ENCODE measurements around the gene KIAA1671. TPM values are rescaled to one million over a fixed set of nuclear protein-coding genes. Genes with fewer than 3 reads are reported as not detected.

Gene KIAA1671
- total and polyA plus RNA-seq, 7 donors, result 6.3 to 34.2 (median 10.2) TPM

DNA sequence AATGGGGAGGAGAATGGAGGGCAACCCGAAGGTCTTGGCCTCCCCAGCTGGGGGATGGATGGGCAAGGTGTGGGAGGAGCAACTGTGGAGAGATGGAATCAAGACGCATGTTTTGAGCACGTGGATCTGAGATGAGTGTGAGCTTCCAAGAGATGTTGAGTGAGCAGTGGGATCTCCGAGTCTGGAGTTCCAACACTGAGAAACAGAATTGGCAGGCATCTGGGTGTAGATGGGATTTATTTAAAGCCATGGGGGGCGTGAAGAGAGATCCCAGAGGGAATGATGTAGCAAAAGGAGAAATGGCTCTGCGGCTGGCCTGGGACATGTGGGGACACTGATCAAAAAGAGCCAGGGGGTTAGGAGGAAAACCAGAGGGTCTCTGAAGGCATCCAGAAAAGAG is 95.6 kb downstream of the KIAA1671 start:
- DNase-seq, result no peak
- intact Hi-C loops (cut with DNase I), result loop anchor here (1.0 kb wide), 1 partner anchor 96 kb away; the partner anchor contains the start of gene KIAA1671
- WGBS, 2 donors, result 82 to 90% methylated on average over 6 of the region's 6 CpGs
- Histone ChIP-seq H3K36me3 (no peaks in the 10 kb centered on the region), H3K9me3 (peaks cover 0 to 6% (median under 1%) of the 10 kb centered on the region in 4 donors), H3K4me1 (peaks cover 0 to 12% (median 6%) of the 10 kb centered on the region in 4 donors), H3K27ac (no peak overlapping the region), H3K27me3 (no peaks in the 10 kb centered on the region), H3K4me3 (no peak overlapping the region)
- TF ChIP-seq POLR2AphosphoS5 (IDR thresholded peaks at IDR 0.05) (no peak), POLR2A (IDR thresholded peaks at IDR 0.05) (no peak), EP300 (IDR thresholded peaks at IDR 0.05) (no peak)
- TF ChIP-seq, protein P1, sequence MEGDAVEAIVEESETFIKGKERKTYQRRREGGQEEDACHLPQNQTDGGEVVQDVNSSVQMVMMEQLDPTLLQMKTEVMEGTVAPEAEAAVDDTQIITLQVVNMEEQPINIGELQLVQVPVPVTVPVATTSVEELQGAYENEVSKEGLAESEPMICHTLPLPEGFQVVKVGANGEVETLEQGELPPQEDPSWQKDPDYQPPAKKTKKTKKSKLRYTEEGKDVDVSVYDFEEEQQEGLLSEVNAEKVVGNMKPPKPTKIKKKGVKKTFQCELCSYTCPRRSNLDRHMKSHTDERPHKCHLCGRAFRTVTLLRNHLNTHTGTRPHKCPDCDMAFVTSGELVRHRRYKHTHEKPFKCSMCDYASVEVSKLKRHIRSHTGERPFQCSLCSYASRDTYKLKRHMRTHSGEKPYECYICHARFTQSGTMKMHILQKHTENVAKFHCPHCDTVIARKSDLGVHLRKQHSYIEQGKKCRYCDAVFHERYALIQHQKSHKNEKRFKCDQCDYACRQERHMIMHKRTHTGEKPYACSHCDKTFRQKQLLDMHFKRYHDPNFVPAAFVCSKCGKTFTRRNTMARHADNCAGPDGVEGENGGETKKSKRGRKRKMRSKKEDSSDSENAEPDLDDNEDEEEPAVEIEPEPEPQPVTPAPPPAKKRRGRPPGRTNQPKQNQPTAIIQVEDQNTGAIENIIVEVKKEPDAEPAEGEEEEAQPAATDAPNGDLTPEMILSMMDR (IDR thresholded peaks at IDR 0.05), result no peak

GRCh38 chr22:25048659-25049647 is 96.4 kb downstream of the KIAA1671 start:
- Histone ChIP-seq H3K27ac (no peak overlapping the region), H3K9me3 (peaks cover 0 to 6% (median under 1%) of the 10 kb centered on the region in 4 donors), H3K36me3 (no peaks in the 10 kb centered on the region), H3K27me3 (no peaks in the 10 kb centered on the region), H3K4me1 (peaks cover 0 to 12% (median 6%) of the 10 kb centered on the region in 4 donors), H3K4me3 (no peak overlapping the region)
- WGBS, 2 donors, result 61 to 63% methylated on average over 9 of the region's 9 CpGs
- intact Hi-C loops (cut with DNase I), result loop anchor here (1.0 kb wide), 1 partner anchor 97 kb away; the partner anchor contains the start of gene KIAA1671
- TF ChIP-seq POLR2AphosphoS5 (IDR thresholded peaks at IDR 0.05) (no peak), POLR2A (IDR thresholded peaks at IDR 0.05) (no peak), EP300 (IDR thresholded peaks at IDR 0.05) (no peak)
- TF ChIP-seq, protein P1 (IDR thresholded peaks at IDR 0.05), result peak; percentile 27 to 86 (median 78)
- DNase-seq, result no peak

DNA sequence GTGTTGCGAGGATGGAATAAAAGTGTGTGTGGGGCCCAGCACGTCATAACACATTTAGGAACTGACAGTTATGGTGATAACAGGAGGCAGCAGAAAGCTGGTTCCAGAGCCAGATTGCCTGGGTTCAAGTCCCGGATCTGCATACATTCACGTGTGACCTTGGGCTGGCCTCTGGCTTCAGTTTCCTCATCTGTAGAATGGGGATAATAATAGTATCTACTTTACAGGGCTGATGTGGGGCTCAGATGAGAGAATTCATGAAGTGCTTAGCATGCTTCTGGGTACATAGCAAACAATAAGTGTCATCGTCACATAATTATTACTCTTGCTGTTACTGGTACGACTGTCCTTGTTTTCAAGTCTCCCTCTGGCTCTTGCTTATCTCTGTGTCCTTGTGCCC is 97.3 kb downstream of the KIAA1671 start:
- TF ChIP-seq, protein P1 (IDR thresholded peaks at IDR 0.05), result no peak
- TF ChIP-seq POLR2A (IDR thresholded peaks at IDR 0.05), result no peak
- TF ChIP-seq POLR2AphosphoS5 (IDR thresholded peaks at IDR 0.05), result no peak
- no peak for TF ChIP-seq EP300 (IDR thresholded peaks at IDR 0.05)
- no peak overlapping the region for H3K27ac ChIP-seq
- H3K4me3 ChIP-seq, result no peak overlapping the region
- no peaks in the 10 kb centered on the region for H3K27me3 ChIP-seq
- H3K9me3 ChIP-seq, result peaks cover 0 to 6% (median under 1%) of the 10 kb centered on the region in 4 donors
- DNase-seq, result no peak
- no peaks in the 10 kb centered on the region for H3K36me3 ChIP-seq
- peaks cover 0 to 4% (median 0%) of the 10 kb centered on the region in 4 donors for H3K4me1 ChIP-seq
- 92 to 96% methylated on average over 6 of the region's 6 CpGs for WGBS, 2 donors
- intact Hi-C loops (cut with DNase I), result no loop called here

DNA sequence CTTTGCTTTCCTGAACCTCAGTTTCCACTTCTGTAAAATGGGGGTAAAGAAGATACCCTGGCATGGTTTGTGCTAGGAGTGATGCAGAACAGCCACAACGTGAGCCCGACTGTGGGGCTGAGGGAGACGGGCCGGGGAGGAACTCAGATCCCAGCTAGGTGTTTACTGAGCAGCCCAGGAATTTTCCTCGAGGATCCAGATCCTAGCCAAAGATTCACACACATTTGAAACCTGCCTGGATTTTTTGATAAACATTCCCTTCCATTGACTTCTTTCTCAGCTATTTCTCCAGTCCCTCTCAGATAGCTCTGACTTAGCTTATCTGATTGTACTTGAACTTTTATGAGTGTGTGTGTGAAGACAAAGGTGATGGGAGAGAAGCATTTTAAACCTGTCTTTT is 98.0 kb downstream of the KIAA1671 start:
- DNase-seq, result no peak
- Histone ChIP-seq H3K27me3 (no peaks in the 10 kb centered on the region), H3K4me1 (no peaks in the 10 kb centered on the region), H3K9me3 (peaks cover 0 to 6% (median under 1%) of the 10 kb centered on the region in 4 donors), H3K27ac (no peak overlapping the region), H3K36me3 (no peaks in the 10 kb centered on the region), H3K4me3 (no peak overlapping the region)
- 96% methylated on average over 5 of the region's 5 CpGs for WGBS, 2 donors
- TF ChIP-seq, protein P1 (IDR thresholded peaks at IDR 0.05), result no peak
- TF ChIP-seq POLR2AphosphoS5 (IDR thresholded peaks at IDR 0.05) (no peak), EP300 (IDR thresholded peaks at IDR 0.05) (no peak), POLR2A (IDR thresholded peaks at IDR 0.05) (no peak)
- intact Hi-C loops (cut with DNase I), result no loop called here
